A204.1 (cell line): ENCODE results near the gene KRTAP4-8.
A peak's percentile ranks its signal among the peaks of the same experiment; 100 is the strongest.
"Not testable (repeated sequence)": the region's sequence is repeated elsewhere in the genome, so short reads cannot be mapped to it uniquely, and the experiment has no call there.

Experiments
- FAIRE-seq: peaks from 2 replicates; lab custom pipeline; 2012; peaks lifted over from hg19 to GRCh38; lab: Jason Lieb, UNC

The KRTAP4-8 gene

GRCh38 chr17:41098042-41098441, at the start of gene KRTAP4-8:
Gene KRTAP4-8 (minus strand): TSS chr17:41098142. CDS start chr17:41098084, 58 bp downstream.
- no peak for FAIRE-seq

GRCh38 chr17:41145261-41145660, 47.3 kb upstream of the KRTAP4-8 start:
- FAIRE-seq, result no peak

- no peak for FAIRE-seq
Observed at GRCh38 chr17:41144846-41145245, 46.9 kb upstream of the KRTAP4-8 start.

GRCh38 chr17:41141361-41141760, 43.4 kb upstream of the KRTAP4-8 start:
- no peak for FAIRE-seq

- FAIRE-seq, result no peak
Observed at GRCh38 chr17:41140360-41141131, 42.6 kb upstream of the KRTAP4-8 start, which contains the start of gene KRTAP4-6. Gene KRTAP4-6 (minus strand): TSS chr17:41140544. CDS start chr17:41140487, 57 bp downstream.

- not testable (repeated sequence) for FAIRE-seq
Observed at GRCh38 chr17:41139865-41140264, 41.9 kb upstream of the KRTAP4-8 start.

GRCh38 chr17:41133880-41134735, 36.2 kb upstream of the KRTAP4-8 start:
- no peak for FAIRE-seq

- FAIRE-seq, result no peak
Observed at GRCh38 chr17:41131979-41132378, 34.0 kb upstream of the KRTAP4-8 start.

GRCh38 chr17:41127371-41127770, 29.4 kb upstream of the KRTAP4-8 start:
- no peak for FAIRE-seq

GRCh38 chr17:41126412-41126811, 28.5 kb upstream of the KRTAP4-8 start:
- FAIRE-seq, result no peak

GRCh38 chr17:41125064-41125463, 27.1 kb upstream of the KRTAP4-8 start:
- FAIRE-seq, result no peak

- not testable (repeated sequence) for FAIRE-seq
Observed at GRCh38 chr17:41123991-41124371, 26.0 kb upstream of the KRTAP4-8 start, which contains the start of gene KRTAP4-12. Gene KRTAP4-12 (minus strand): TSS chr17:41124182. CDS start chr17:41124122, 60 bp downstream.

- FAIRE-seq, result not testable (repeated sequence)
Observed at GRCh38 chr17:41123292-41123990, 25.5 kb upstream of the KRTAP4-8 start.

- FAIRE-seq, result no peak
Observed at GRCh38 chr17:41121742-41122141, 23.8 kb upstream of the KRTAP4-8 start.

- not testable (repeated sequence) for FAIRE-seq
Observed at GRCh38 chr17:41119696-41120690, 22.1 kb upstream of the KRTAP4-8 start.

- FAIRE-seq, result no peak
Observed at GRCh38 chr17:41118721-41119120, 20.8 kb upstream of the KRTAP4-8 start.

- not testable (repeated sequence) for FAIRE-seq
Observed at GRCh38 chr17:41117846-41118386, 20.0 kb upstream of the KRTAP4-8 start, which contains the start of gene KRTAP4-11. Gene KRTAP4-11 (minus strand): TSS chr17:41118373. CDS start chr17:41118315, 58 bp downstream.

GRCh38 chr17:41116297-41116696, 18.4 kb upstream of the KRTAP4-8 start:
- FAIRE-seq, result no peak

- peak; percentile 77 for FAIRE-seq
Observed at GRCh38 chr17:41111151-41111885, 13.4 kb upstream of the KRTAP4-8 start.
